Stimulated activated CD8-positive, alpha-beta memory T cell treated with anti-CD3 and anti-CD28 coated beads, Interleukin-4, amount 100 ng/mL, for 24 hours (primary cell): ENCODE data around the gene RBMS2.

ENCODE experiments used
- DNase-seq: peaks from one replicate; pipeline ENCODE4 v3.0.0-alpha.2; 2020; ENCODE audit warnings: low read depth

RBMS2 gene

GRCh38 chr12:56581418-56582145 is 60.0 kb downstream of the RBMS2 start:
- no peak for DNase-seq

- no peak for DNase-seq
Observed at GRCh38 chr12:56585098-56585497, 63.5 kb downstream of the RBMS2 start.

- no peak for DNase-seq
Observed at GRCh38 chr12:56589783-56590182, 68.2 kb downstream of the RBMS2 start.

GRCh38 chr12:56590237-56590830 is 68.7 kb downstream of the RBMS2 start:
- DNase-seq: no peak

GRCh38 chr12:56591126-56591525 is 69.5 kb downstream of the RBMS2 start:
- DNase-seq: no peak

- DNase-seq: no peak
Observed at GRCh38 chr12:56591961-56592360, 70.3 kb downstream of the RBMS2 start.

GRCh38 chr12:56593909-56594621 is 72.4 kb downstream of the RBMS2 start:
- peak; percentile 38 for DNase-seq

- no peak for DNase-seq
Observed at GRCh38 chr12:56596815-56597214, 75.2 kb downstream of the RBMS2 start.

GRCh38 chr12:56599041-56599440 is 77.4 kb downstream of the RBMS2 start:
- DNase-seq: no peak

GRCh38 chr12:56599797-56600196 is 78.2 kb downstream of the RBMS2 start:
- no peak for DNase-seq

- DNase-seq: no peak
Observed at GRCh38 chr12:56600753-56601152, 79.1 kb downstream of the RBMS2 start.

GRCh38 chr12:56601503-56601902 is 79.9 kb downstream of the RBMS2 start:
- no peak for DNase-seq

- DNase-seq: no peak
Observed at GRCh38 chr12:56602239-56602638, 80.6 kb downstream of the RBMS2 start.

- no peak for DNase-seq
Observed at GRCh38 chr12:56604355-56604754, 82.7 kb downstream of the RBMS2 start.

- DNase-seq: no peak
Observed at GRCh38 chr12:56614627-56615026, 93.0 kb downstream of the RBMS2 start.

- DNase-seq: no peak
Observed at GRCh38 chr12:56616244-56616643, 94.6 kb downstream of the RBMS2 start.

GRCh38 chr12:56616925-56617324 is 95.3 kb downstream of the RBMS2 start:
- no peak for DNase-seq

GRCh38 chr12:56622535-56622934 is 100.9 kb downstream of the RBMS2 start:
- no peak for DNase-seq

GRCh38 chr12:56626701-56627100 is 105.1 kb downstream of the RBMS2 start:
- no peak for DNase-seq

- DNase-seq: peak; percentile 39
Observed at GRCh38 chr12:56628671-56629458, 107.2 kb downstream of the RBMS2 start.

GRCh38 chr12:56629459-56630179 is 108.0 kb downstream of the RBMS2 start:
- DNase-seq: peak; percentile 38

GRCh38 chr12:56630180-56630632 is 108.6 kb downstream of the RBMS2 start, which contains the start of gene BAZ2A:
Gene BAZ2A (minus strand): TSS chr12:56630326. CDS start chr12:56617530, 12,796 bp downstream.
- DNase-seq: peak; percentile 82
